HepG2 (cell line): ENCODE measurements around the gene MOAP1. TPM values are rescaled to one million over a fixed set of nuclear protein-coding genes. Genes with fewer than 3 reads are reported as not detected.

Source experiments
- CREBL2 ChIP-seq: sonication (generic); formaldehyde crosslinking; IDR thresholded peaks from 2 replicates; pipeline ENCODE4 v1.8.1; 2023; ENCODE audit warnings: missing genetic modification reagents, mild to moderate bottlenecking, borderline replicate concordance
- ESRRA ChIP-seq: sonication (generic); formaldehyde crosslinking; IDR thresholded peaks from 2 replicates; pipeline ENCODE4 v1.5.1; 2020; ENCODE audit warnings: mild to moderate bottlenecking, low read depth, missing genetic modification reagents
- GATAD1 ChIP-seq: IDR thresholded peaks from 2 replicates; pipeline ENCODE4 v1.6.1; 2016; ENCODE audit warnings: missing genetic modification reagents, missing compliant biosample characterization
- GMEB1 ChIP-seq: sonication (generic); formaldehyde crosslinking; IDR thresholded peaks from 2 replicates; pipeline ENCODE4 v1.5.1; 2020; ENCODE audit warnings: missing genetic modification reagents, mild to moderate bottlenecking, borderline replicate concordance
- HOMEZ ChIP-seq: IDR thresholded peaks from 2 replicates; pipeline ENCODE4 v1.6.1; 2016; ENCODE audit warnings: low read depth
- KDM6A ChIP-seq: IDR thresholded peaks from 2 replicates; pipeline ENCODE4 v1.6.1; 2016; ENCODE audit warnings: low read depth
- MAZ ChIP-seq, 2 experiments: sonication (generic) in 1 of 2; formaldehyde crosslinking in 1 of 2; IDR thresholded peaks; 2 replicates each; pipeline versions ENCODE4 v1.5.0 to v1.6.1; 2012 to 2020; ENCODE audit warnings: low read depth in 2 of 2, mild to moderate bottlenecking in 2 of 2, borderline replicate concordance in 1 of 2, improper control_type of control experiment in 1 of 2, low read length in 1 of 2, missing genetic modification reagents in 1 of 2, moderate library complexity in 1 of 2
- MEF2D ChIP-seq: sonication (generic); formaldehyde crosslinking; IDR thresholded peaks from 2 replicates; pipeline ENCODE4 v1.5.1; 2020; ENCODE audit warnings: mild to moderate bottlenecking, missing genetic modification reagents
- RARA ChIP-seq: IDR thresholded peaks from 2 replicates; pipeline ENCODE4 v1.6.1; 2016; ENCODE audit warnings: missing genetic modification reagents, missing compliant biosample characterization
- RBM39 ChIP-seq: fragments of 200-400 bp; formaldehyde crosslinking; IDR thresholded peaks from one replicate; pipeline ENCODE4 v1.6.1; 2018; ENCODE audit warnings: antibody characterized with exemption, mild to moderate bottlenecking, low read depth, low read length; ENCODE audit not compliant: poor library complexity, severe bottlenecking
- TAF1 ChIP-seq: sonication (generic); formaldehyde crosslinking; IDR thresholded peaks from 2 replicates; pipeline ENCODE4 v1.4.0; 2020; ENCODE audit warnings: missing genetic modification reagents
- TARDBP ChIP-seq: sonication (generic); formaldehyde crosslinking; IDR thresholded peaks from 2 replicates; pipeline ENCODE4 v1.8.0; 2022; ENCODE audit warnings: mild to moderate bottlenecking, missing genetic modification reagents
- YEATS4 ChIP-seq: sonication (generic); formaldehyde crosslinking; IDR thresholded peaks from 2 replicates; pipeline ENCODE4 v1.4.0; 2020; ENCODE audit warnings: missing genetic modification reagents, borderline replicate concordance
- ZNF274 ChIP-seq: sonication (generic); formaldehyde crosslinking; IDR thresholded peaks from 2 replicates; pipeline ENCODE4 v1.5.1; 2020; ENCODE audit warnings: mild to moderate bottlenecking, missing genetic modification reagents
- ZNF333 ChIP-seq: sonication (generic); formaldehyde crosslinking; IDR thresholded peaks from 2 replicates; pipeline ENCODE4 v1.4.0; 2020; ENCODE audit warnings: mild to moderate bottlenecking, missing genetic modification reagents, borderline replicate concordance
- ZNF383 ChIP-seq: sonication (generic); formaldehyde crosslinking; IDR thresholded peaks from 2 replicates; pipeline ENCODE4 v1.4.0; 2020; ENCODE audit warnings: missing genetic modification reagents, mild to moderate bottlenecking, borderline replicate concordance
- ZNF512 ChIP-seq: sonication (generic); formaldehyde crosslinking; IDR thresholded peaks from 2 replicates; pipeline ENCODE4 v1.4.0; 2020; ENCODE audit warnings: mild to moderate bottlenecking, missing genetic modification reagents
- ZNF543 ChIP-seq: sonication (generic); formaldehyde crosslinking; IDR thresholded peaks from 2 replicates; pipeline ENCODE4 v1.4.0; 2020; ENCODE audit warnings: mild to moderate bottlenecking, missing genetic modification reagents
- ZNF570 ChIP-seq: sonication (generic); formaldehyde crosslinking; IDR thresholded peaks from 2 replicates; pipeline ENCODE4 v1.4.0; 2020; ENCODE audit warnings: mild to moderate bottlenecking, missing genetic modification reagents, borderline replicate concordance
- ZNF678 ChIP-seq: sonication (generic); formaldehyde crosslinking; IDR thresholded peaks from 2 replicates; pipeline ENCODE4 v1.4.0; 2020; ENCODE audit warnings: mild to moderate bottlenecking, missing genetic modification reagents
- ZNF7 ChIP-seq: IDR thresholded peaks from 2 replicates; pipeline ENCODE4 v1.6.1; 2016; ENCODE audit warnings: missing biosample characterization, missing genetic modification reagents
- ZSCAN29 ChIP-seq: sonication (generic); formaldehyde crosslinking; conservative IDR thresholded peaks from 2 replicates; pipeline ENCODE4 v1.4.0; 2020; ENCODE audit warnings: mild to moderate bottlenecking, missing genetic modification reagents
- polyA plus RNA-seq, 8 experiments: library from polyadenylated mRNA; depleted of rRNA in 3 of 8; stranded (reverse) in 7 of 8; unstranded in 1 of 8; fragments of >200 nt; fragmentation: Illumina TruSeq in 4 of 8; extraction: Trizol in 4 of 8; gene quantifications; 2 replicates each; pipeline versions ENCODE4 v1.2.1 to v1.2.3, GENCODE V29; 2011 to 2016; ENCODE audit warnings: low read depth in 4 of 8, missing spikeins in 1 of 8, mixed read lengths in 1 of 8; ENCODE audit not compliant: insufficient read depth in 1 of 8
- total RNA-seq, 5 experiments: library from RNA; depleted of rRNA; stranded (reverse); fragments of >200 nt; fragmentation: Illumina TruSeq; extraction: Trizol; gene quantifications; 2 replicates each; pipeline ENCODE4 v1.2.3, GENCODE V29; 2016; ENCODE audit warnings: low read depth in 1 of 5

Gene MOAP1
- total and polyA plus RNA-seq, 2 of the 13 experiments (the other 11 are each of a cell fraction or from before 2014, with no cell fraction given) = 14.6 to 47.0 TPM

- TF ChIP-seq ESRRA (CRISPR knock-in tag) = 0 out of 2 replicates have a peak, but pooled peaks have one; percentile 59
- TF ChIP-seq ZNF7 (CRISPR knock-in tag) = 0 out of 2 replicates have a peak, but pooled peaks have one; percentile 25
- TF ChIP-seq MAZ (IDR thresholded peaks at IDR 0.05; ENCODE audit: borderline replicate concordance, low read depth, low read length) = peak; percentile 60; the same call in 1 of the 2 replicates
- TF ChIP-seq MAZ (CRISPR knock-in tag; IDR thresholded peaks at IDR 0.05; ENCODE audit: low read depth) = peak; percentile 89
- TF ChIP-seq ZNF333 (CRISPR knock-in tag) = 0 out of 2 replicates have a peak, but pooled peaks have one; percentile 35
- peak; percentile 39 for TF ChIP-seq RBM39
- TF ChIP-seq HOMEZ = peak; percentile 52; the same call in 1 of the 2 replicates
- peak; percentile 78 for TF ChIP-seq YEATS4 (CRISPR knock-in tag)
- no peak for TF ChIP-seq KDM6A (CRISPR knock-in tag)
- peak; percentile 71; the same call in 1 of the 2 replicates for TF ChIP-seq ZNF543 (CRISPR knock-in tag)
- TF ChIP-seq GATAD1 = peak; percentile 92
- TF ChIP-seq RARA (CRISPR knock-in tag) = peak; percentile 38
- no peak for TF ChIP-seq ZNF383
- TF ChIP-seq TAF1 (CRISPR knock-in tag) = peak; percentile 86
- TF ChIP-seq GMEB1 (CRISPR knock-in tag) = peak; percentile 85
- peak; percentile 58; the same call in 1 of the 2 replicates for TF ChIP-seq TARDBP (CRISPR knock-in tag)
- TF ChIP-seq ZNF678 (CRISPR knock-in tag) = peak; percentile 67
- 0 out of 2 replicates have a peak, but pooled peaks have one; percentile 52 for TF ChIP-seq CREBL2 (CRISPR knock-in tag)
- no peak; the same call in 1 of the 2 replicates for TF ChIP-seq ZSCAN29 (CRISPR knock-in tag)
- TF ChIP-seq ZNF274 (CRISPR knock-in tag) = peak; percentile 88
- TF ChIP-seq MEF2D (CRISPR knock-in tag) = peak; percentile 70; the same call in 1 of the 2 replicates
- no peak for TF ChIP-seq ZNF512 (CRISPR knock-in tag)
- no peak for TF ChIP-seq ZNF570 (CRISPR knock-in tag)
These were observed 22.2 kb upstream of the MOAP1 start, which contains the start of the genes GON7 and UBR7 (continued) for GRCh38 chr14:93206793-93207467.
